Left lung (tissue), 10 donors: Measurements from ENCODE around the gene SMARCD2. TPM values are rescaled to one million over a fixed set of nuclear protein-coding genes. Genes with fewer than 3 reads are reported as not detected.

Source experiments
- ATAC-seq: fragments of 200-7000 bp; cut with Tn5 transposase; one replicate; pipeline ENCODE4 v1.9.1; 2020; ENCODE audit warnings: moderate library complexity
- DNase-seq, 4 donors: peaks; one replicate each; pipeline ENCODE4 v3.0.0-alpha.2; 2013 to 2020
- H3K27ac ChIP-seq, 2 donors: fragments of 200-600 bp; sonication (generic) in 1 of 2; one replicate each; pipeline versions ENCODE4 v1.5.0 to v1.8.0; 2020 to 2021
- H3K27me3 ChIP-seq, 2 donors: fragments of 200-600 bp; sonication (generic) in 1 of 2; one replicate each; pipeline versions ENCODE4 v1.5.0 to v1.8.0; 2020 to 2021
- H3K36me3 ChIP-seq, 2 donors: fragments of 200-600 bp; sonication (generic) in 1 of 2; one replicate each; pipeline versions ENCODE4 v1.5.0 to v1.8.0; 2020 to 2021
- H3K4me1 ChIP-seq, 2 donors: fragments of 200-600 bp; one replicate each; pipeline ENCODE4 v1.8.0; 2021
- H3K4me3 ChIP-seq, 2 donors: fragments of 200-600 bp; sonication (generic) in 1 of 2; one replicate each; pipeline versions ENCODE4 v1.5.0 to v1.8.0; 2020 to 2021; ENCODE audit warnings: mild to moderate bottlenecking in 1 of 2
- H3K9me3 ChIP-seq, 2 donors: fragments of 200-600 bp; sonication (generic) in 1 of 2; one replicate each; pipeline versions ENCODE4 v1.5.0 to v1.8.0; 2020 to 2021
- intact Hi-C, 2 donors: fragments of 100-400 bp; cut with DNase I; formaldehyde crosslinking; loops; one replicate each; pipeline versions ENCODE4 v1.11.2 to v1.14.2; 2022
- polyA plus RNA-seq, 6 donors: library from polyadenylated mRNA; unstranded; fragments of 120-200 nt; gene quantifications; one replicate each; pipeline ENCODE4 v1.2.1, GENCODE V29; 2013; ENCODE audit not compliant: insufficient read length in 6 of 6
- total RNA-seq, 2 donors: library from RNA; stranded (reverse); fragmentation: NEBNext Ultra II Directional; extraction: Animal tissue kit (Norgen Biotek cat#: 25700); gene quantifications; one replicate each; pipeline ENCODE4 v1.2.1, GENCODE V29; 2021
- TF ChIP-seq, protein P1 (sequence below), 2 donors: fragments of 200-600 bp; sonication (generic) in 1 of 2; IDR thresholded peaks; one replicate each; pipeline versions ENCODE4 v1.5.0 to v1.8.0; 2021; ENCODE audit warnings: antibody characterized with exemption in 2 of 2
- donor health status: DM: no; HTN: yes; CAD: no.
- donor health status: DM: no; HTN: no; CAD: no.

Gene SMARCD2
- total and polyA plus RNA-seq, 8 donors, result 59.2 to 147 (median 125) TPM

DNA sequence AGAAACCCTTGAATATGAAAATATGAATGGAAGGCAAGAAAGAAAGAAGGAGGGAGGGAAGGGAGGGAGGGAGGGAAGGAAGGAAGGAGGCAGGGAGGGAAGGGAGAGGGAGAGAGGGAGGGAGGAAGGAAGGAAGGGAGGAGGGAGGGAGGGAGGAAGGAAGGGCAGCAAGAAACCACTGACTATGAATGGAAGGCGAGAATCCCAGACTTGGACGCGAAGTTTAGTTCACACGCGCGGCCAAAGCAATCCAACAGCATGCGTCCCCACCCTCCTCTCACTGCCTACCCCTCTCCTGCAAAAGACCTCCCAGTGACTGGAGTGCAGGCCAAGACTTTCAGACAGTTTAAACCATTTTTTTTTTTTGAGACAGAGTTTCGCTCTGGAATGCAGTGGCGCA, 7.9 kb upstream of the SMARCD2 start:
- Histone ChIP-seq H3K27me3 (no peaks in the 10 kb centered on the region), H3K9me3 (peaks cover 0 to 6% of the 10 kb centered on the region in 2 donors), H3K4me3 (no peak overlapping the region), H3K4me1 (no peaks in the 10 kb centered on the region), H3K27ac (no peak overlapping the region), H3K36me3 (no peaks in the 10 kb centered on the region)
- TF ChIP-seq, protein P1, sequence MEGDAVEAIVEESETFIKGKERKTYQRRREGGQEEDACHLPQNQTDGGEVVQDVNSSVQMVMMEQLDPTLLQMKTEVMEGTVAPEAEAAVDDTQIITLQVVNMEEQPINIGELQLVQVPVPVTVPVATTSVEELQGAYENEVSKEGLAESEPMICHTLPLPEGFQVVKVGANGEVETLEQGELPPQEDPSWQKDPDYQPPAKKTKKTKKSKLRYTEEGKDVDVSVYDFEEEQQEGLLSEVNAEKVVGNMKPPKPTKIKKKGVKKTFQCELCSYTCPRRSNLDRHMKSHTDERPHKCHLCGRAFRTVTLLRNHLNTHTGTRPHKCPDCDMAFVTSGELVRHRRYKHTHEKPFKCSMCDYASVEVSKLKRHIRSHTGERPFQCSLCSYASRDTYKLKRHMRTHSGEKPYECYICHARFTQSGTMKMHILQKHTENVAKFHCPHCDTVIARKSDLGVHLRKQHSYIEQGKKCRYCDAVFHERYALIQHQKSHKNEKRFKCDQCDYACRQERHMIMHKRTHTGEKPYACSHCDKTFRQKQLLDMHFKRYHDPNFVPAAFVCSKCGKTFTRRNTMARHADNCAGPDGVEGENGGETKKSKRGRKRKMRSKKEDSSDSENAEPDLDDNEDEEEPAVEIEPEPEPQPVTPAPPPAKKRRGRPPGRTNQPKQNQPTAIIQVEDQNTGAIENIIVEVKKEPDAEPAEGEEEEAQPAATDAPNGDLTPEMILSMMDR (IDR thresholded peaks at IDR 0.05), result no peak
- intact Hi-C loops, result no loop called here
- ATAC-seq (no peak), DNase-seq (no peak)

DNA sequence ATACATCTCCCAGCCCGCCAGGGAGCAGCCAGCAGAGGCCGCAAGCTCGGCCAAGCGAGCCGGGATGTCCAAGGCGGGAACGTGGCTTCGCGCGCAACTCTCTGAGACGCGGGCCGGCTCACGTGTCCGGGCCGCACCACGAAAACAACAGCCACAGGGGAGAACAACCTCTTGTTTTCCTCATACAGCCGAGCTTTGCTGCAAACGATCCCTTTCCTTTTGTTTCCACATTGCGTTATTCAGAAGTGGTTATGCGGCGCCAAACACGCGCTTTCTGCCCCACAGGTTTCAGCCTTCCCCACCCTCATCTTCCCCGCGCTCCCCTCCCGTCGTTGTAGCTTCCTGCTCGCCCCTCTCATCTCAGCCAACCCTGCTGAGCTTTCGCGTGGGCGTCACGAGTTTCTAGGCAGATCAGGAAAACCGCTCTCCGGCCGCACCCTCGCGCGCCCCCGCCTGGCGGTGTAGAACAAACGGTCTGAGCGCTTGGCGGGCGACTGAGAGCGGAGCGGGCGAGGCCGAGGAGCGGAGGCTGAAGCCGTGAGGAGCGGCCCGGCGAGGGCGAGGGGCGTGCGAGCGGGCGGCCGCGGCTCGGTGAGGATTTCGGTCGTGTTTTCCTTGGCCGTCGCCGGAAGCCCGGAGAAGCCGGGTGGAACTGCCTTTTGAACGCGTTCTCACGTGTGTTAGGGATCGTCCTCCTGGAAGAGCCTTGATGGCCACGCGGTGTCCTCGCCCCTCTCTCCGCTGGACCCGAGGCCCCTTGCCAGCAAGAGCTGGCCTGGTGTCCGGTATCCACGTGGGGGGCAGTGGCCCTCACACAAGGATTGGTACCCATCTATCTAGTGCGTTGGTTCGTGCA, 6.6 kb upstream of the SMARCD2 start:
- peak; percentile 97 for ATAC-seq

DNA sequence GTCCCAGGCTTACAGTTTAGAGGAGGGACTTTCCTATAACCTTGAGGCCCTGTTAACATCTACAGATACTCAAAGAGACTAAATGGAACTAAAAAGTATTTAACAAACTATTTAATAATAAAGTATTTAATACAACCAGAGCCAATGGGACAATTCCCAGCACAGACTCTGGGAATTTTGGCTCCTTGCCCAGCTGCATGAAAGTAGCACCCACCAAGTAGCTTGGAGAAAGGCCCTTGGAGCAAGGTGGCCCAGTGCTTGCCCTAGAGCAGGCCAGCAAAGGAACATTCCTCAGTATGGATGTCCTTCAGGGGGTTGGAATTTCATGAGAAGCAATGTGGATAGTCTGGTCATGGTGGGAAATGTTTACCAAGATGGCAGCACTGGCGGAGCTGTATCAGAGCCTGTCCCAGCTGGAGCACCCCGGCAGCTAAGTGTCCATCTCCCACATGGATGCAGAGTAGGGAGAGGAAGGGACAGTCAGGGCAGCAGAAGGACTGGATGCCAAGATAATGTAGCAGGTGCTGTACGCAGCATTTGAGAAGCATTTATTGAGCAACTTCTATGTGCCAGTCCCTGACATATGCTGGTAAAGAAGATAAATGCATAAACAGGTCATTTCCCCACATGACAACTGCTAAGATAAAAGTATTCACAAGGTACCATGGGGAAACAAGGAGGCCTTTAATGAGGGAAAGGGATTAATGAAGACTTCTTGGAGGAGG, 5.2 kb upstream of the SMARCD2 start:
- TF ChIP-seq, protein P1 (IDR thresholded peaks at IDR 0.05), result no peak
- no peak for ATAC-seq
- intact Hi-C loops, result no loop called here

More for the DNA sequence above, 6.6 kb upstream of the SMARCD2 start:
- TF ChIP-seq, protein P1 (IDR thresholded peaks at IDR 0.05), result peak; percentile 43 to 61
- no peaks in the 10 kb centered on the region for H3K36me3 ChIP-seq
- H3K4me3 ChIP-seq, result peak overlapping the region; percentile 18 to 36
- no peaks in the 10 kb centered on the region for H3K27me3 ChIP-seq
- H3K4me1 ChIP-seq, result no peaks in the 10 kb centered on the region
- intact Hi-C loops, result no loop called here
- peak overlapping the region in 1 of 2 donors; percentile 63 for H3K27ac ChIP-seq
- H3K9me3 ChIP-seq, result peaks cover 0 to 6% of the 10 kb centered on the region in 2 donors
- DNase-seq, result peak; percentile 85 to 96 (median 90)

DNA sequence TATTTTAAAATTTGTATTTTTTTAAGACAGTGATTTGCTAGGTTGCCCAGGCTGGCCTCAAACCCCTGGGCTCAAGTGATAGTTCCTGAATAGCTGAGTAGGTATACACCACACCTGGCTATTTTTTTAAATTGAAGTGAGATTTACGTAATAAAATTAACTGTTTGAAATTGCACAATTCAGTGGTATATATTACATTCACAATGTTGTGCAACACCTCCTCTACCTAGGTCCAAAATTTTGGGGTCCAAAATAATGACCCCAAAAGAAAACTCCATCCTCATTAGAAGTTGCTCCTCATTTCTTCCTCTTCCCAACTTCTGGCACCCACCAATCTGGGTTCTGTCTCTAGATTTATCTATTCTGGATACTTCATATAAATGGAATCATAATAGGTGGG, 3.0 kb upstream of the SMARCD2 start:
- peaks cover 0 to 6% of the 10 kb centered on the region in 2 donors for H3K9me3 ChIP-seq
- intact Hi-C loops, result no loop called here
- H3K27me3 ChIP-seq, result no peaks in the 10 kb centered on the region
- peaks cover 9 to 21% of the 10 kb centered on the region in 2 donors for H3K4me1 ChIP-seq
- no peak overlapping the region for H3K4me3 ChIP-seq
- H3K27ac ChIP-seq, result no peak overlapping the region
- ATAC-seq (no peak), DNase-seq (no peak)
- no peaks in the 10 kb centered on the region for H3K36me3 ChIP-seq
- TF ChIP-seq, protein P1 (IDR thresholded peaks at IDR 0.05), result no peak

More for the DNA sequence above, 5.2 kb upstream of the SMARCD2 start:
- DNase-seq, result no peak
- H3K4me3 ChIP-seq, result no peak overlapping the region
- no peaks in the 10 kb centered on the region for H3K27me3 ChIP-seq
- H3K27ac ChIP-seq, result no peak overlapping the region
- H3K4me1 ChIP-seq, result peaks cover 0 to 8% of the 10 kb centered on the region in 2 donors
- no peaks in the 10 kb centered on the region for H3K36me3 ChIP-seq
- peaks cover 0 to 6% of the 10 kb centered on the region in 2 donors for H3K9me3 ChIP-seq
